Kidney glomerular epithelial cell (primary cell): ENCODE results near the gene CRMP1.

Source experiments
- DNase-seq: peaks from one replicate; lab custom pipeline; 2025; lab: John Stamatoyannopoulos, UW

The CRMP1 gene

DNA sequence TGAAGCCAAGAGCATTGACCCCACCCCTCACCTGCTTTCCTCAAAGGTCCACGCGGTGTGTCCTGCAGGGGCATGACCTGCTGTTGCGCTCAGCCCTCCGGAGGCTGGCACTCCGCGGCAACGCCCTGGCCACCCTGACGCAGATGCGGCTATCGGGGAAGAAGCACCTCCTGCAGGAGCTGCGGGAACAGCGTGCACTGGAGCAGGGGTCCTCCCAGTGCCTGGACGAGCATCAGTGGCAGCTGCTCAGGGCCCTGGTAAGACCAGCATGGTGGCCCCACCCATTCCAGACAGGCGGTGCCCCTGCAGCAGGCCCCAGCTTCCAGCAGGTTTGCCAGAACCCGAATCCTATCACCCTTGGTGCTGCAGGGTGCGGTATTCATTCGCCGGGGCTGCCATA lies 95.9 kb downstream of the CRMP1 start:
- DNase-seq = no peak

DNA sequence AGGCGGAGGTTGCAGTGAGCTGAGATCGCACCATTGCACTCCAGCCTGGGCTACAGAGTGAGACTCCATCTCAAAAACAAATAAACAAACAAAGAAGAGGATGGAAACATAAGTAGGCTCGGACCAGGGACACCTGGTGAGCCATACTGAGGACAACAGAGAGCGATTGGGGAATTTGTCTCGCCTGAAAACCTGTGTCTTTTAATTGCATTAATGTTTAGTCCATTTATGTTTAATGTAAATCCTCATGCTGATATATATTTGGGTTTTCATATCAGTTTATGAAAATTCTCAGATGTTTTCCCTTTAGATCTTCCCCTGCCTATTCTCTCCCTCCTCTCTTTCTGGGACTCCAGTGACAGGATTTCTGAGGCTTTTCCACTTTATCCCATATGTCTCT lies 97.3 kb downstream of the CRMP1 start:
- DNase-seq = no peak

DNA sequence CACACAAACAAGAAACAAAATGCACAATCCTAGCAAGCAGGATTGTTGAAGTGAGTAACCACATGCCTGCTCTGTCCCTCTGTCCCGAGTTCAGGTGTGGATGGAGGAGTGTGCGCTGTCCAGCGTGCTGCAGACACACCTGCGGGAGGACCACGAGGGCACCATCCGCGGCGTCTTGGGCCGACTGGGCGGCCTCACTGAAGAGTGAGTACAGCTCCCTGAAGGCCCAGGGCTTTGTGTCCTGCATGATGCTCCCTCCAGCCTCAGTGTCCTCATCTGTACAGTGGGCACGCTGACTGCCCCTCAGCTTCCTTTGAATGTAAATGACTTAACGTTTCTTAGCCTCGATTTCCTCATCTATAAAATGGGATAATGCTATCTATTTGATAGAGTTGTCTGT lies 99.4 kb downstream of the CRMP1 start:
- DNase-seq = no peak

DNA sequence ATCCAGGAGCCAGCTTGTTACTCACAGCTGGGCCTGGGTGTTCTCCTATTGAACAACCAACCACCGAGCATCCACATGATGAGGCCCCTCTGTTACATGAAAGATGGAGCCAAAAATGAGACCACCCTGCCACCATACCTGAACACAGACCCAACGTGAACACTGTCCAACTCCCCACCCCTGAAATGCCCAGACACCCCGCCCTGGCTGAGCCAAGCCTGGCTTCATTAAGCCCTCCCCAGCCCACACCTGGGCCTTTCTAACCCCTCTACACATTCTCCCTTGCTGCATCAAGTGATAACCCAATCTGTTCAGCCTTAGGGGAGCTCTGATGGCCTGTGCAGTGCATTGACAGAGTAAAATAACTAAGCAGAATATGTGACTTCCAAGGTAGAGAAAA lies 101.2 kb downstream of the CRMP1 start:
- no peak for DNase-seq

DNA sequence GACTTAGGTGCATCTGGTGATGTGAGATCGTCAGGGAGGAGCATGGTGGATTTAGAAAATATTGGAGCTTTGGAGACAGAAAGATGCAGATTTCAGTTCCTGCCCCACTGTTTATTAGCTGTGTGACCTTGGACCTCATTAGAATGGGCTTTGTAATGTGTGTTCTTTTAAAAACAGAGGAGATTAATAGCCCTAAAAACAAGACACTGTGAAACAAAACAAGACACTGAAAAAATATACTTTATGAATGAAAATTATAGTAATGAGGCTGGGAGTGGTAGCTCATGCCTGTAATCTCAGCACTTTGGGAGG lies 102.4 kb downstream of the CRMP1 start:
- DNase-seq = no peak

DNA sequence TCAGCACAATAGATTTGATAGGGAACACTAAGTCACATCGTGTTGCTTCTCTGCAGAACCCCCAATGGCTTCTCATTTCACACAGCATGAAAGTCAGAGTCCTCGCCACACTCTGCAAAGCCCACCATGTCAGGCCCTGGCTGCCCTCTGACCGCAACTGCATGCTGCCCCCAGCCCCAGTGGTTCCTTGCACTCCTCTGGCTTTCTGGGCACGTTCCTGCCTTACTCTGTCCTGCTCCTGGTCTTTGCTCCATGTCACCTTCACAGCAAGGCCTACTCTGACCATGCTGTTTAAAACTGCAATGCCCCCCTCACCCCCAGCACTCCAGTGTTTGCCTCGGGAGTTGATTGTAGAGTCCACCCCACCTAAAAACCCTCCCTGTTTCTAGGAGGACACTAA lies 103.7 kb downstream of the CRMP1 start:
- no peak for DNase-seq

DNA sequence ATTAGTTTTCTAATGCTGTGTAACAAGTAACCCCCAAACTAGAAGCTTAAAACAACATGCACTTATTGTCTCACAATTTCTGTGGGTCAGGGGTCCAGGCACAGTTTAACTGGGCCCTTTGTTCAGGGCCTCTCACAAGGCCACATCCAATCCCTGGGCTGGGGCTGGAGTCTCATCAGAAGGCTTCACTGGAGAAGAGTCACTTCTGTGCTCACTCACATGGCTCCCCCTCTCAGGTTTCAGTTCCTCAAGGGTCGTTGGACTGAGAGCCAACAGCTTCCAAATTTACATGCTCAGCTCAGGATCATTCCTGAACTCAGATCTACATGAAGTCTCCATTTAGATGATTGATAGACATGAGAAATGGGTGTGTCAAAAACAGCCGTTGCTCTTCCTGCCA lies 104.7 kb downstream of the CRMP1 start:
- DNase-seq = no peak

DNA sequence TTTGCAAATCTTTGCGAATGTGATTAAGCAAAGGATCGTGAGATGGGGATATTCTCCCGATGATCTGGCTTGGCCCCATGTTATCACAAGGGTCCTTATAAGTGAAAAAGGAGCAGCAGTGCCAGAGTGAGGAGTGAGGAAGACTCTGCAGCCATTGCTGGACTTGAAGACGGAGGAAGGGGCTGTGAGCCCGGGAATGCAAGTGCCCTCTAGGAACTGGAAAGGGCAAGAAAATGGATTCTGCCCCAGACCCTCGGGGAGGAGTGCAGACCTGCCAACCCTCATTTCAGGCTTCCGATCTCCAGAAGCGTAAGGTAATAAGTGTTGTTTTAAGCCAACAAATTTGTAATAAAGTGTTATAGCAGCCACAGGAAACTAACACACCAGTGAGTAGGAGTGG lies 105.6 kb downstream of the CRMP1 start:
- no peak for DNase-seq

DNA sequence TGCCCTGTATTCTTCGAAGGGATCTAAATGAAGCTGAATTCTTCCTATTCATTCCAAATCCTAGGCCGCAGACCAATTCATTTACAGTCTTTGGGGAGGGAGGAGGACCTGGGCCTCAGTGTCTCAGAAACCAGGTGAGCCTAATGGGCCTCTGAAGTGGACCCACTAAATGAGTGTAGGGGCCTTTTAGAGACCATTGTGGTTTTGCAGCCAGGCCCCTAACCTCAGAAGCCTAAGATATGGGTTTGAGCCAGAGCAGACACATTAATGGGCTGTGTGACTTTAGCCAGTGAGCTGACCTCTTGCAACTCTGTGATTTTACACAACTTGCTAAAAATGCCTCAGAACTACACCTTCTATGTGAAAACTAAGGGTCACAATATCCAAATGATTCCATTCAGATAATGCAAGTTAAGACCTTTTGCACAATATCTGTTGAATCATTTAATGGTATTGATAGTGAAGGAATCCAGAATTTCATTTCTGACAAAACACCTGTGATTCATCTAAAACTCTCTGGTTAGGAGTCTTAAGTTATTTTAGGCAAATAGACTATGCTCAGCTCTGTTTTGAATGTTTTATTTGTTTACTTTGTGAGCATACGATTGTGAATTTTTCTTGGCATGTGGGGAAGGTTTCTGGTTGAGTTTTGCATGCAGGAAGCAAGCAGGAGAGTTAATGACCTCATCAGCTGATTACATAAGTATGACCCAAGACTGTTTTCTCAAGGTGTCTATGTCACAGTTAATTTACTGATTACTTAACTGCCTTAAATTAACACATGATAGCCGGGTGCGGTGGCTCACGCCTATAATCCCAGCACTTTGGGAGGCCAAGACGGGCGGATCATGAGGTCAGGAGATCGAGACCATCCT lies 106.8 kb downstream of the CRMP1 start:
- DNase-seq = peak; percentile 67

DNA sequence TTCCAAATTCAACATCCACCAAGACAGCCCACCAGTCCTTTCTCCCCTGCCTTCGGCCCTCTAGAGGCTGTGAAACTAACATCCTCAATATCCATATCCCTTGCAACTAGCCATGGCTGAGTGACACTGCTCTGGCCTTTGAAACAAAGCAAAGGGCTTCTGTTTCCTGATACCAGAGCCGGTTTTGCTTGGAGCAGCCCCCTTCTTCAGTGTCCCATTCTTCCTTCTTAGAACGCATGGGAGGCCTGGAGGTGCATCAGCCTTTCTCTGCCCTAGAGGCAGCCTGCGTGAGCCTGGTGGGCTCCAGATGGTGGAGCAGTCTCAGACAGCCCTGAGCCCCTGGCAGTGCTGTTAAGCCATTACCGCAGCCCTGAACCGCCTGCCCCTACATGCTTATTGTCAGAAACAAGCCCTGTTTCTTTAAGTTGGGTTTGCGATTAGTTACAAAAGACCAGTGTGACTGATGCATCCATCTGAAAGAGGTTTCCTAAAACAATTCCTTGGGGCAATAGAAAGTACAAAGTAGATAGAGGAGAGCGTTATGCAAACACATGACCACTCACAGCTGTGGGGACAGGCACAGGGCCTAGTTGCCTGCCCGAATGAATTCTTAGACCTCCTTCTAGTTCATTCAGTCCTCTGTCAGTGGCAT lies 107.8 kb downstream of the CRMP1 start:
- no peak for DNase-seq

DNA sequence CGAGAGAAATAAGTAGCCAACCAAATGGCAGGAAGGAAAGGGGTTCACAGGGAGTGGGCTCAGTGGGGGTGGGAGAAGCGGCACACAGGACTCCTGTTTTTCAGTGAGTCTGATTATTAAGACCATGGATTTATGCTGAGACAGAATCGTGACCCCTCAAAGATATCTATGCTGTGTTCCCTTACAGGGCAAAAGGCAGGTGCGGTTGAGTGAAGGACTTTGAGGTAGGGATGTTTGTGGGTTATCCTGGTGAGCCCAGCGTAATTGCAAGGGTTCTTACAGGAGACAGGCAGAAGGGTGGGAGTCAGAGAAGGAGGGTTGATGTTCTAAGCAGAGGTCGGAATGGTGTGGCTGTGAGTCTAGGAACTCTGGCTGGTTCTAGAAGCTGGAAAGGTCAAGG lies 108.9 kb downstream of the CRMP1 start:
- DNase-seq = no peak

DNA sequence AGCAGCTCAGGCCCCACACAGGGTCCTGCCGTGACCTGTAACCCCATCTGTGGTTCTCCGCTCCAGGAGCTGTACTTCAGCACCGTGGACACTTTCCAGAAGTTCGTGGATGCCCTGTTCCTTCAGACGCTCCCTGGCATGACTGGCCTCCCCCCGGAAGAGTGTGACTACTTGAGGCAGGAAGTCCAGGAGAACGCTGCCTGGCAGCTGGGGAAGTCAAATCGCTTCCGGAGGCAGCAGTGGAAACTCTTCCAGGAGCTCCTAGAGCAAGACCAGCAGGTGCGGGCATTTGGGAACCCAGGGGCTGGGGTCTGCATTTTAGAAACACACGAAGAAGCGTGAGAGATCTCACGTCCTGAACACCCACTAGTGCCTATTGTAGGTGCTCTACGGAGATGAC lies 109.4 kb downstream of the CRMP1 start:
- DNase-seq = no peak

DNA sequence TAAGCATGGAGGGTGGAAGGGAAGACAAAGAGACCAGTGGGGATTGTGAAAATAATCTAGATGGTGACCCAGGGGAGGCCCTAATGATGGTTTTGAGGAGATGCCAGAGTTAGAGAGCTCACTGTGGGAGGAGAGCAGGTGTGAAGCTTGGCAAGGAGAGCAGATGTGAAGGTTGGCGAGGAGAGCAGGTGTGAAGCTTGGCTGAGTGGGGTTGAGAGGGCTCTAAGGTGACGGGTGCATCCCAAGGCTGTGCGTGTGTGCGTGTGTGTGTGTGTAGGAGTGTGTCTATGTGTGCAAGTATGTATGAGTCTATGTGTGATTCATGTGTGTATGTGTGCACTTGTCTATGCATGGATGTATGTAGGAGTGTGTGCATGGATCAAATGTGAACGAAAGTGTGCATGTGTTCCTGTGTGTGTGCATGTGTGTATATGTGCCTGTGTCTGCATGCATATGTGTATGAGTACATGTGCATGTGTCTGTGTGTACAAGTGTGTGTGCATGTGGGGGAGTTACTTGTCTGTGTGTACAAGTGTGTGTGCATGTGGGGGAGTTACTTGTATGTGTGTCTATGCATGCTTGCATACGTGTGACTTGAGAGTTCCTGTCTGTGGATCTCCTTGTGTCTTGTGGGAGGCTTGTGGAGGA lies 109.9 kb downstream of the CRMP1 start:
- DNase-seq = no peak

DNA sequence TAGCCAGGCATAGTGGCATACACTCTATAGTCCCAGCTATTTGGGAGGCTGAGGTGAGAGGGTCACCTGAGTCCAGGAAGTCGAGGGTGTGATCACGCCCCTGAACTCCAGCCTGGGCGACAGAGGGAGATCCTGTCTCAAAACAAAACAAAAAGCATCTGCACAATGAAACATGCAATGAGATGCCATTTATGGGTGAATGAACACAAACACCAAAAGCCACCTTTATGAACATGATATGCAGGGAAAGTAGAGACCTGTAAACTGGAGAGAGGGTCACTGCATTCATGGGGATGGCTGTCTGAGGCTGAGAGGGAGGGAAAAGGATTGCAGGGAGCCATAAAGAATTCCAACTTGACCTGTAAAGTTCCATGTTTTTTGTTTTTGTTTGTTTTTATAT lies 111.2 kb downstream of the CRMP1 start:
- DNase-seq = no peak

DNA sequence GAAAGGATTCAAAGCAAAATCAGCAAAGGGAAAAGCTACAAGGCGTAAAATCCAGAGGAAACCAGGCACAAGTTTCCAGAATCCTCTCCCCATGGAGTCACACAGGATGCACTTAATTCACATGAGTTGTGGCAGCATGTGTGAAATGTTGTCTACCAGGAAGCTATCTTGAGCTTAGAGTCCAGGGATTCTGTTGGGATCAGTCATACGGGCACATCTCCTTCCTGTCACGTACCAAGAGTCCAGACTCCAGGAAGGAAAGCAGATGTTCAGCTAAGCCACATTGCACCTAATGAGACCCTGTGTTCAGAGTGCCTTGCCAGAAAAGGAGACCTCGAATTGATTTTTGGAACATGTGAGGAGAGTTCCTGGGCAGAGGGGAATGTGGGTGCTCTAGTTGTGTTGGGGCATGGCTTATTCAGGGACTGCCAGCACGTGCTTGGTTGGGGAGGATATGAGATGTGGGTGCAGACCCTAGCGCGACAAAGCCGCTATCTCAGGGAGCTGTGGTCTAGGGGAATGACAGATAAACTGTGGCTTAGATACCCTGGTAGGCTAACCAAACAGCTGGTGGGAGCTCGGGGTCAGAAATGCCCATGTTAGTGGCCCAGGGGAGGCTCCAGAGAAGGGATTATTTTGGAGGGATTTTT lies 111.9 kb downstream of the CRMP1 start:
- DNase-seq = no peak

DNA sequence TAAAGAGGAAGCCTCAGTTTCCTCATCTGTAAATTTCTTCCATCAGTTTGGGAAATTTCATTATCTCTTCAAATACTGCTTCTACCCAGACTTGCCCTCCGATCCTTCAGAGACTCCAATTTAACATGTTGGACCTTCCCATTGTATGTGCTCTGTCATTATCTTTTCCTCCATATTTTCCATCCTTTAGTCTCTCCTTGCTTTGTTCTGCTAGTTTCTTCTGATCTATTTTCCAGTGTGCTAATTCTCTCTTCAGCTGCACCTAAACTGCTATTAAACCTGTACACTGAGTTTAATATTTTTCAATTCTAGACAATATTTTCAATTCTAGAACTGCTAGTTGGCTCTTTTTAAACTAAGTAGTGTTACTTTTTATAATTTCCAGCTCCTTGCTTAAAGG lies 116.4 kb downstream of the CRMP1 start:
- no peak for DNase-seq

DNA sequence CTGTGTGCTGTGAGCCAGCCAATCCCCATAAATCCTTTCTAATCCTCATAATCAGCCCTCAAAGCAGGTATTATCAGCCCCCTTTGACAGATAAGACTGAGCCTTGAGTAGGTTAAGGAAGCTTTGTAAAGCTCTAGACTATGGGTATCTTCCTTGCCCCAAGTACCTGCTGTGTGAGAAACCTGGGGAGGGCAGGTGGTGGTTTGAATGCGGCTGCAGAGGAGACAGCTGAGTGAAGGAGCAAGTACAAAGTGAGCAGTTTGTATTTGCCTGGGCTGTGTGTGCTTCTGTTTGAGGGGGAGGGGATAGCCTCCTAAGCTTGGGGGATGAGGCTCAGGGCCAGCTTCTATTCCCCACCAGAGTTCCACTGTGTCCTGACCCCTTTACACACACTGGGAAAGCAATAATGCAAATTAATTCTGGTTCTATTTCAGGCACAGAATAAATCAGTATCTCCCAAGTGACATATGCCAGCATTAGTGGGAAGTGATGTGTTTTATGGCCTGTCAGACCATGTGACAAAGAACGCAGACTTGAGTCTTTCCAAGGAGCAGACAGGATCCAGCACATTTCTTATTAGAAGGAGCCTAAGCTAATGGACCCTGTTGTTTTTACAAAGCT lies 118.4 kb downstream of the CRMP1 start:
- DNase-seq = no peak

DNA sequence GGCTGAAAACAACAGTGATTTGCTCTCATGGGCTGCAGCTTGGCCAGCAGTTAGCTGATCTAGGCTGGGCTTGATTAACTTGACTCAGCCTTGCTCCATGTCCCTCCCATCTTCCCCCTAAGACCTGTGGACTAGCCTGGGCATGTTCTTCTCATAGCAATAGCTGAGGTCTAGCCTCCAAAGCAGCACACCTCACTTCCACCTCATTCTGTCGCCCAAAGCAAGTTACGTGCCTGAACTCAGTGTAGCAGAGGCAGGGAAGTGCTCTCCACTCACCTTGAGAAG lies 119.7 kb downstream of the CRMP1 start:
- peak; percentile 6 for DNase-seq

DNA sequence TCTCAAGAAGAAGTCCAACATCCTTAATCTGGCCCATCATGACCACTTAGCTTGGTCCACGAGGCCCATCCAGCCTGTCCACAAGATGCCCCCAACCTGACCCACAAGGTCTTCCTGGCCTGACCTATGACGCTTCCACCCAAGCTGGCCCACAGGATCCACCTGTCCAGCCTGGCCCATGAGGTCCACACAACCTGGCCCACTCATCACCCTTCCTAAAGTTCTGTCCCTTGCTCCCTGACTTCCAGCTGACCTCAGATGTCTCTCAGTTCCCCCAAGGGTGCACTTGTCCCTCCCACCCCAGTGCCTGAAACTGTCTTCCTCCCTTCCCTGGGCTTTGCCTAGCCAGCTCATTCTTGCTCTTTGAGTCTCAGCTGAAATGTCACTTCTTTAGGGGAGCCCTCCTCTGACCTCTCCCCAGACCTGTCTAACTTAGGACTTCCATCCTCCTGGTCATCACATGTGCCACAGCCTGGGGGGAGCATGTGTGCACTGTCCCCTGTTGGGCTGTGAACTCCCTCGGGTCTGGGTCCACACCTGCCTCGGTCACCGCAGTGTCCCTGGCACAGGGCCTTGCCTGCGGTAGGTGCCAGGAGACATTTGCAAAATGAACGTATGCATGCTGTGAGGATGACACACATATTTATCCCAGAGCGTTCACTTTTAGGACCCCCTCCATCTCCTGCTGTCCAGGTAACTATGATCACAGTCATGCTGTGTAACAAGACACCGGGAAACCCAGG lies 120.2 kb downstream of the CRMP1 start:
- no peak for DNase-seq
